Ascending aorta (tissue), 2 donors: ENCODE data around the gene EFHD2. TPM values are rescaled to one million over a fixed set of nuclear protein-coding genes. Genes with fewer than 3 reads are reported as not detected.

Experiments used
- DNase-seq, 2 donors: peaks; one replicate each; pipeline ENCODE4 v3.0.0-alpha.2; 2019; ENCODE audit warnings: low spot score in 2 of 2
- H3K27ac ChIP-seq, 2 donors: fragments of 200-600 bp; sonication (generic); one replicate each; pipeline ENCODE4 v1.5.1; 2016 to 2017; ENCODE audit warnings: mild to moderate bottlenecking in 1 of 2
- H3K27me3 ChIP-seq: fragments of 200-600 bp; sonication (generic); one replicate; pipeline ENCODE4 v1.5.1; 2017
- H3K36me3 ChIP-seq, 2 donors: fragments of 200-600 bp; sonication (generic); one replicate each; pipeline ENCODE4 v1.5.1; 2016
- H3K4me1 ChIP-seq, 2 donors: fragments of 200-600 bp; sonication (generic); one replicate each; pipeline ENCODE4 v1.5.1; 2016 to 2017; ENCODE audit warnings: mild to moderate bottlenecking in 1 of 2
- H3K4me3 ChIP-seq, 2 donors: fragments of 200-600 bp; sonication (generic); one replicate each; pipeline ENCODE4 v1.5.1; 2016 to 2017; ENCODE audit warnings: mild to moderate bottlenecking in 1 of 2
- H3K9me3 ChIP-seq, 2 donors: fragments of 200-600 bp; sonication (generic); one replicate each; pipeline ENCODE4 v1.5.1; 2016
- CTCF ChIP-seq, 3 experiments: fragments of 200-600 bp in 2 of 3; fragments of 450-650 bp in 1 of 3; sonication (generic) in 2 of 3; IDR thresholded peaks; one replicate each; pipeline ENCODE4 v1.5.1; 2016 to 2019; ENCODE audit warnings: antibody characterized with exemption in 3 of 3, mild to moderate bottlenecking in 1 of 3, moderate library complexity in 1 of 3
- intact Hi-C: fragments of 100-400 bp; cut with DNase I; formaldehyde crosslinking; loops from one replicate; pipeline ENCODE4 v1.15.1; 2023
- total RNA-seq: library from RNA; depleted of rRNA; stranded (reverse); fragments of >200 nt; gene quantifications from one replicate; pipeline ENCODE4 v1.1.0, GENCODE V29; 2016

EFHD2 gene
- total RNA-seq, 1 donor from 2014 or later: 116 TPM

- Histone ChIP-seq H3K4me1 (no peaks in the 10 kb centered on the region), H3K27ac (no peak overlapping the region), H3K9me3 (no peaks in the 10 kb centered on the region), H3K27me3 (peaks cover 3% of the 10 kb centered on the region), H3K4me3 (no peak overlapping the region), H3K36me3 (no peaks in the 10 kb centered on the region)
- no peak for TF ChIP-seq CTCF (IDR thresholded peaks at IDR 0.05)
- DNase-seq: no peak
- intact Hi-C loops: no loop called here
Measured at GRCh38 chr1:15444468-15445389, 35.0 kb downstream of the EFHD2 start.

- H3K27me3 ChIP-seq: peaks cover 3% of the 10 kb centered on the region
- DNase-seq: no peak
- intact Hi-C loops: no loop called here
- no peaks in the 10 kb centered on the region for H3K36me3 ChIP-seq
- H3K4me1 ChIP-seq: no peaks in the 10 kb centered on the region
- no peak overlapping the region for H3K27ac ChIP-seq
- no peak for TF ChIP-seq CTCF (IDR thresholded peaks at IDR 0.05)
- H3K4me3 ChIP-seq: no peak overlapping the region
- H3K9me3 ChIP-seq: no peaks in the 10 kb centered on the region
Measured at GRCh38 chr1:15445390-15446122, 35.9 kb downstream of the EFHD2 start.

GRCh38 chr1:15446212-15446611, 36.5 kb downstream of the EFHD2 start:
- Histone ChIP-seq H3K36me3 (no peaks in the 10 kb centered on the region), H3K27me3 (peaks cover 3% of the 10 kb centered on the region), H3K4me1 (no peaks in the 10 kb centered on the region), H3K4me3 (no peak overlapping the region), H3K27ac (no peak overlapping the region), H3K9me3 (no peaks in the 10 kb centered on the region)
- intact Hi-C loops: no loop called here
- no peak for TF ChIP-seq CTCF (IDR thresholded peaks at IDR 0.05)
- DNase-seq: no peak

- no peaks in the 10 kb centered on the region for H3K36me3 ChIP-seq
- H3K9me3 ChIP-seq: no peaks in the 10 kb centered on the region
- no peak for TF ChIP-seq CTCF (IDR thresholded peaks at IDR 0.05)
- H3K4me3 ChIP-seq: no peak overlapping the region
- H3K27ac ChIP-seq: no peak overlapping the region
- intact Hi-C loops: no loop called here
- DNase-seq: no peak
- H3K4me1 ChIP-seq: no peaks in the 10 kb centered on the region
- H3K27me3 ChIP-seq: peaks cover 3% of the 10 kb centered on the region
Measured at GRCh38 chr1:15448877-15449462, 39.3 kb downstream of the EFHD2 start.

DNA sequence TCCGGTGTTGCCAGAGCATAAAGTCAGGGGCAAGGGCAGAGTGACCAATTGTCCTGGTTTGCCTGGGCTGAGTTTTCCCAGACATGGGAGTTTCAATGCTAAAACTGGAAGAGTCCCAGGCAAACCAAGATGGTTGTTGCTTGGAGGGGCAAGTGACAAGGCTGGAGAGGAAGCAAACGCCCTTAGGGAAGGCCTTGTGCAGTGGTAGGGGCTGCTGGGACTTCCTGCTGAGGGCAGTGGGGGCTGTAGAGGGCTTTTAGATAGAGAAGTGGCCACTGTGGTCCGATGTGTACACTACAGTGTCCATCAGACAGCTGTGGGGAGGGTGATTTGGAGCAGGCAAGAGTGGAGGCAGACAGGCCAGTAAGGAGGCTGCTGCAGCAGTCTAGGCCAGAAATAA, 39.9 kb downstream of the EFHD2 start:
- no peaks in the 10 kb centered on the region for H3K36me3 ChIP-seq
- no peaks in the 10 kb centered on the region for H3K9me3 ChIP-seq
- no peak for DNase-seq
- TF ChIP-seq CTCF (IDR thresholded peaks at IDR 0.05): no peak
- intact Hi-C loops: no loop called here
- H3K27ac ChIP-seq: no peak overlapping the region
- no peak overlapping the region for H3K4me3 ChIP-seq
- H3K4me1 ChIP-seq: no peaks in the 10 kb centered on the region
- peaks cover 3% of the 10 kb centered on the region for H3K27me3 ChIP-seq
